ENCODE results near the gene SLC38A8. TPM values are rescaled to one million over a fixed set of nuclear protein-coding genes. Genes with fewer than 3 reads are reported as not detected.
A peak's percentile ranks its signal among the peaks of the same experiment; 100 is the strongest.

SLC38A8 gene
- total RNA-seq, 2 donors from 2014 or later = not detected

- peaks cover 0 to 7% of the 10 kb centered on the region in 2 donors for H3K36me3 Mint-ChIP-seq
- no peak for DNase-seq (ENCODE audit: low spot score in 2 of 2)
- peaks cover 6 to 9% of the 10 kb centered on the region in 2 donors for H3K9me3 Mint-ChIP-seq
- no peak overlapping the region for H3K27ac Mint-ChIP-seq
- no peak for ATAC-seq
These were observed 68.1 kb downstream of the SLC38A8 start for GRCh38 chr16:83974475-83974874.

- DNase-seq (ENCODE audit: low spot score in 2 of 2) (no peak), ATAC-seq (no peak)
- H3K36me3 Mint-ChIP-seq = peaks cover 0 to 7% of the 10 kb centered on the region in 2 donors
- no peak overlapping the region for H3K27ac Mint-ChIP-seq
- H3K9me3 Mint-ChIP-seq = peaks cover 2 to 7% of the 10 kb centered on the region in 2 donors
These were observed 68.8 kb downstream of the SLC38A8 start for GRCh38 chr16:83973581-83974385.

- DNase-seq (ENCODE audit: low spot score in 2 of 2) (no peak), ATAC-seq (no peak)
- Mint-ChIP-seq H3K36me3 (peaks cover 0 to 3% of the 10 kb centered on the region in 2 donors), H3K9me3 (peaks cover 0 to 2% of the 10 kb centered on the region in 2 donors), H3K27ac (no peak overlapping the region)
These were observed 69.5 kb downstream of the SLC38A8 start for GRCh38 chr16:83973077-83973476.

- no peak overlapping the region for H3K27ac Mint-ChIP-seq
- H3K36me3 Mint-ChIP-seq = no peaks in the 10 kb centered on the region
- no peaks in the 10 kb centered on the region for H3K9me3 Mint-ChIP-seq
- DNase-seq (ENCODE audit: low spot score in 2 of 2) (no peak), ATAC-seq (no peak)
These were observed 70.2 kb downstream of the SLC38A8 start for GRCh38 chr16:83972256-83973008.

DNA sequence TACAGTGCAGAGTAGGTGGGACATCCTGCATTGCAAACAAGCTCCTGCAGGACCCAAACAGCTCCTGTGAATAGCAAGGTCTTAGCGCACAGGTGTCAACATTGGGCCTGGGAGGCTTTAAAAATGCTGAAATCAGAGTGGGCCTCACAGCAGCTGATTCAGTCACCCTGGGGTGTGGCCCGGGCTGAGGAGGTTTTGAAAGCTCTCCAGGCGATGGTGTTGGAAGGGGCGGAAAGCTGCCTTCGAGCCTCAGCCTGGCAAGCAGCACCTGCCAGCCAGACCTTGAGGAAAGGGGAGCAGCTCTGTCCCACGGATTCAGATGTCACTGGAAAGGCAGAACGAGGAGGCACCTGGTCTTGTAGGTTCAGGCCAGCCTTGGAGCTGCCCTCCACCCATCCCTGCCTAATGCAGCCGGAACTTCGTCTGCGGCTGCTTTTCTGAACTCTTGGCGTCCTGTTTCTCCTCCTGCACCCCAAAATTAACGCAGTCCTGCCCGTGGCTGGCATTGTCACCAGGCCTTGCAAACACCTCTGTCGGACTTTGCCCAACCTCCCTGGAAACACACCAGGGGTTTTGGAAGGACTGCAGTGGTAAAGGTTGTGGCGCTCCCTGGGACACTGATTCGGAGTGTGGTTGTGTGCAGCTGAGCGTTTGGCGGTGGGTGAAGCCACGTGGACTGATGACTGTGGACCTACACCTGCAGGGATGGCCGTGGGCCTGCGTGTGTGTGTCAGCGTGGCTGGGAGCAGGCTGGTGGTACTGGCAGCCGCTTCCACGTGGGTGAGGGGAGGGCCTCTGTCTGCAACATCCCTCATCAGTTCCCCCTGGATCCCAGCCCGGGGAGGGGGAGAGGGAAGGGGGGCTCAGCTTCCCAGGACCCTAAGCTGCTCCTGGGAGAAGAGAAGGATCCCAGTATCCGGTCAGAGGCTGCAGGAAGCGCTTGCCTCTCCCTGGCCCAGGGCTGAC, 71.1 kb downstream of the SLC38A8 start:
- Mint-ChIP-seq H3K36me3 (no peaks in the 10 kb centered on the region), H3K27ac (no peak overlapping the region), H3K9me3 (no peaks in the 10 kb centered on the region)
- ATAC-seq (no peak), DNase-seq (ENCODE audit: low spot score in 2 of 2) (no peak)

GRCh38 chr16:83970430-83970815, 72.2 kb downstream of the SLC38A8 start:
- Mint-ChIP-seq H3K9me3 (no peaks in the 10 kb centered on the region), H3K36me3 (no peaks in the 10 kb centered on the region), H3K27ac (no peak overlapping the region)
- ATAC-seq = no peak
- DNase-seq (ENCODE audit: low spot score in 2 of 2) = no peak

- Mint-ChIP-seq H3K27ac (no peak overlapping the region), H3K9me3 (no peaks in the 10 kb centered on the region), H3K36me3 (no peaks in the 10 kb centered on the region)
- no peak for ATAC-seq
- no peak for DNase-seq (ENCODE audit: low spot score in 2 of 2)
These were observed 72.7 kb downstream of the SLC38A8 start for GRCh38 chr16:83969771-83970429.

DNA sequence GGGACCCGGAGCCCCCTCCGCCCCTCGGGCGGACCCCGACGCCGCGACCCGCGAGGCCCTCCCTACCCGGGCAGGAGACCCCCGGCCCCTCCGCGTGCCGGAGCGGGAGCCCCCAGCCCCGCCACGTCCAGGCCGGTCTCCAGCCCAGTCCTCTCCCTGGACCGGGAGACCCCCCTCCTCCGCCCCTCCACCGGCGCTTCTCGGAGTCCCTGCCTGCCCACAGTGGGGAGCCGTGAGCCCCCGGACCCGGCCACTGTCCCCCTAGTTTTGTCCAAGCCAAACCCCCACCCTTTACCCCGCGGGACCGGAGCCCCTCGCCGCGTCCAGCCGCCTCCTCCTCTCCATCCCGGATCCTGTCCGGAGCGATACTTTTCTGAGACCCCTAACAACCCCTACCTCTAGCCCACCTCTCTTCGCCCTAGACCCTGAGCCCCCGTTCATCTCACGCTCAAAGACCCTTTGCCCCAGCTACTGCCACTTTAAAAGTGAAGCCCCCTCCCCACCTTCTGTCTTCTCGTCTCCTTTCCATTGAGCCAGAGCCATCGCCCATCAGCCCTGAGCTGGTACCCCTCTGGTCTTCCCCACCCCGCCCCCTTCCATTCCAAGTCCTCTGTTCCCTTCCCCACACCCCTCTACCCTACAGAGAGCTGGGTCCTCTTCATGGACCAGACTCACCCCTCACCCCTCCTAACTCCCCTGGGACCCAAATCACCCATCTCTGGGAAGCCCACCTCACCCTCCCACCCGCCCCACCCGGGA, 73.5 kb downstream of the SLC38A8 start:
- Mint-ChIP-seq H3K9me3 (no peaks in the 10 kb centered on the region), H3K27ac (no peak overlapping the region), H3K36me3 (no peaks in the 10 kb centered on the region)
- ATAC-seq (no peak), DNase-seq (ENCODE audit: low spot score in 2 of 2) (no peak)

- H3K9me3 Mint-ChIP-seq = no peaks in the 10 kb centered on the region
These were observed 74.2 kb downstream of the SLC38A8 start for GRCh38 chr16:83968306-83968851.

GRCh38 chr16:83967838-83968305, 74.7 kb downstream of the SLC38A8 start, which contains the start of gene NECAB2:
Gene NECAB2, plus strand, starts transcription at chr16:83968244. Its CDS starts 405 bp downstream, at chr16:83968649.
- ATAC-seq (peak; percentile 45 to 64), DNase-seq (ENCODE audit: low spot score in 2 of 2) (peak in 1 of 2 donors; percentile 49)
- H3K9me3 Mint-ChIP-seq = no peaks in the 10 kb centered on the region
- H3K27ac Mint-ChIP-seq = no peak within 1 kb of the TSS
- H3K36me3 Mint-ChIP-seq = no peaks in the 10 kb centered on the region

More at GRCh38 chr16:83968306-83968851, 74.2 kb downstream of the SLC38A8 start:
- Mint-ChIP-seq H3K36me3 (no peaks in the 10 kb centered on the region), H3K27ac (no peak overlapping the region)
- ATAC-seq (no peak), DNase-seq (ENCODE audit: low spot score in 2 of 2) (no peak)

DNA sequence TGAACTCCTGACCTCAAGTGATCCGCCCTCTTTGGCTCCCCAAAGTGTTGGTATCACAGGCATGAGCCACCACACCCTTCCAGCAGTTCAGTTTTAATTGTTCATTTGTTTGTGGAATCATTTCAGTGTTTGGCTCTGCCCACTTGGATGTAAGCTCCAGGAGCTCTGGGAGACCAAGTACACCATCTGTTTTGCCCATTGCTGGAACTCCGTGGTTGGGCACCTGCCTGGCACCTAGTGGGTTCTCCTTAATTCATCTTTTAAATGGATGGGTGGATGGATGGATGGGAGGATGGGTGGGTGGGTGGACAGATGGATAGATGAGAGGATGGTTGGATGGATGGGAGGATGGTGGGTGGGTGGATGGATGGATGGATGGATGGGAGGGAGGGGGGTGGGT, 75.5 kb downstream of the SLC38A8 start:
- no peak for DNase-seq (ENCODE audit: low spot score in 2 of 2)
- Mint-ChIP-seq H3K36me3 (no peaks in the 10 kb centered on the region), H3K27ac (no peak overlapping the region), H3K9me3 (no peaks in the 10 kb centered on the region)
- ATAC-seq = no peak

- Mint-ChIP-seq H3K9me3 (no peaks in the 10 kb centered on the region), H3K36me3 (no peaks in the 10 kb centered on the region), H3K27ac (no peak overlapping the region)
- DNase-seq (ENCODE audit: low spot score in 2 of 2) (no peak), ATAC-seq (no peak)
These were observed 76.4 kb downstream of the SLC38A8 start for GRCh38 chr16:83966153-83966696.

GRCh38 chr16:83965444-83966152, 77.0 kb downstream of the SLC38A8 start:
- ATAC-seq = no peak
- DNase-seq (ENCODE audit: low spot score in 2 of 2) = no peak
- Mint-ChIP-seq H3K27ac (no peak overlapping the region), H3K36me3 (no peaks in the 10 kb centered on the region), H3K9me3 (no peaks in the 10 kb centered on the region)

DNA sequence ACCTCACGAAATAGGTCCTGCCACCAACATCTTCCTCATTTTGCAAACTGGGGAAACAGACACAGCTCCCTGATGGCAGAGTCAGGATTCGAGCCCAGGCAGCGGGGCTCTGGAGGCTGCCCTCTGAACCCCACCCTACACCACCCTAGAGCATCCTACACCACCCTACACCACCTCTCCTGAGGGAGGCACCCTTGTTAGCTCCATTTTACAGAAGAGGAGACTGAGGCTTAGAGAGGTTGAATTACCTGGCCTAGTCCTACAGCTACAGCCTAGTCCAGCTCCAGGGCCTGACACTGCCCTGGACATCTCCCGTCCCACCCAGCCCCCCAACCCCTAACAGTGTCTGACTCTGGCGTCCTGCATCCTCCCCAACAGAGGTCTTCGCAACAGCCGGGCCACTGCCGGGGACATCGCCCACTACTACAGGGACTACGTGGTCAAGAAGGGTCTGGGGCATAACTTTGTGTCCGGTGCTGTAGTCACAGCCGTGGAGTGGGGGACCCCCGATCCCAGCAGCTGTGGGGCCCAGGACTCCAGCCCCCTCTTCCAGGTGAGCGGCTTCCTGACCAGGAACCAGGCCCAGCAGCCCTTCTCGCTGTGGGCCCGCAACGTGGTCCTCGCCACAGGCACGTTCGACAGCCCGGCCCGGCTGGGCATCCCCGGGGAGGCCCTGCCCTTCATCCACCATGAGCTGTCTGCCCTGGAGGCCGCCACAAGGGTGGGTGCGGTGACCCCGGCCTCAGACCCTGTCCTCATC, 77.7 kb downstream of the SLC38A8 start:
- Mint-ChIP-seq H3K9me3 (no peaks in the 10 kb centered on the region), H3K27ac (no peak overlapping the region), H3K36me3 (no peaks in the 10 kb centered on the region)
- DNase-seq (ENCODE audit: low spot score in 2 of 2) (no peak), ATAC-seq (no peak)

Data from activated naive CD4-positive, alpha-beta T cell treated with anti-CD3 and anti-CD28 coated beads, Interleukin-2, amount 50 U/mL, for 72 hours (primary cell).